ENCODE results near the gene CEP20. TPM values are rescaled to one million over a fixed set of nuclear protein-coding genes. Genes with fewer than 3 reads are reported as not detected.
A peak's percentile ranks its signal among the peaks of the same experiment; 100 is the strongest.
"Not testable (repeated sequence)": the region's sequence is repeated elsewhere in the genome, so short reads cannot be mapped to it uniquely, and the experiment has no call there.

Gene CEP20
- total RNA-seq, 1 experiment from 2014 or later: 54.7 TPM

- Mint-ChIP-seq H3K27me3 (ENCODE audit: insufficient read depth, unreplicated experiment) (no peaks in the 10 kb centered on the region), H3K4me1 (ENCODE audit: insufficient read depth, unreplicated experiment) (peaks cover 14% of the 10 kb centered on the region), H3K27ac (ENCODE audit: low read depth, unreplicated experiment) (peak overlapping the region; percentile 89), H3K9me3 (ENCODE audit: unreplicated experiment) (no peaks in the 10 kb centered on the region), H3K36me3 (ENCODE audit: insufficient read depth, unreplicated experiment) (no peaks in the 10 kb centered on the region), H3K4me3 (ENCODE audit: unreplicated experiment) (no peak overlapping the region)
- DNase-seq (ENCODE audit: unreplicated experiment): no peak
- intact Hi-C loops (cut with micrococcal nuclease): no loop called here
- CTCF ChIA-PET: interaction anchor here (0.6 to 1.4 kb wide), 2 partner anchors 14 to 82 kb away, joined by 3 to 4 read pairs; no protein-coding TSS in a partner anchor
- BruUV-seq (replicated peaks): no TSS peak
- POLR2A ChIA-PET: interaction anchor here (0.8 to 2.7 kb wide), 9 partner anchors 10 to 104 kb away, joined by 3 to 32 read pairs (median 5); partner anchors contain the start of gene CEP20
- TF ChIP-seq CTCF (IDR thresholded peaks at IDR 0.05; ENCODE audit: unreplicated experiment): no peak
These were observed 30.9 kb upstream of the CEP20 start for GRCh38 chr16:15919331-15919730.

- H3K9me3 Mint-ChIP-seq (ENCODE audit: unreplicated experiment); BruUV-seq (replicated peaks); intact Hi-C loops (cut with micrococcal nuclease); POLR2A ChIA-PET; H3K4me3 Mint-ChIP-seq (ENCODE audit: unreplicated experiment); H3K27ac Mint-ChIP-seq (ENCODE audit: low read depth, unreplicated experiment); DNase-seq (ENCODE audit: unreplicated experiment); H3K27me3 Mint-ChIP-seq (ENCODE audit: insufficient read depth, unreplicated experiment); H3K36me3 Mint-ChIP-seq (ENCODE audit: insufficient read depth, unreplicated experiment); CTCF ChIA-PET: not testable (repeated sequence)
- H3K4me1 Mint-ChIP-seq (ENCODE audit: insufficient read depth, unreplicated experiment): peaks cover 14% of the 10 kb centered on the region
These were observed 29.9 kb upstream of the CEP20 start for GRCh38 chr16:15918314-15918713.

DNA sequence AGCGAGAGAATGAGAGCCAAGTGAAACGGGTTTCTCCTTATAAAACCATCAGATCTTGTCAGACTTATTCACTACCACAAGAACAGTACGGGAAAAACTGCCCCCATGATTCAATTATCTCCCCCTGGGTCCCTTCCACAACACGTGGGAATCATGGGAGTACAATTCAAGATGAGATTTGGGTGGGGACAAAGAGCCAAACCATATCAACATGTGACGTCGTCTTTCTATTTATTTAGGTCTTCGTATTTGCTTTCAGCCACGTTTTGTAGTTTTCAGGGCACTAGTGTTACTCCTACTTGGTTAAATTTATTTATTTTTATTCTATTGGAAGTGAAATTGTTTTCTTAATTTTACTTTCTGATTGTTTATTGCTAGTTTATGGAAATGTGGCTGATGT, 27.9 kb upstream of the CEP20 start:
- TF ChIP-seq CTCF (IDR thresholded peaks at IDR 0.05; ENCODE audit: unreplicated experiment): no peak

GRCh38 chr16:15915555-15916081, 27.2 kb upstream of the CEP20 start:
- CTCF ChIA-PET: no interaction called here
- peaks cover 8% of the 10 kb centered on the region for H3K9me3 Mint-ChIP-seq (ENCODE audit: unreplicated experiment)
- H3K4me3 Mint-ChIP-seq (ENCODE audit: unreplicated experiment): no peak overlapping the region
- H3K27me3 Mint-ChIP-seq (ENCODE audit: insufficient read depth, unreplicated experiment): no peaks in the 10 kb centered on the region
- H3K27ac Mint-ChIP-seq (ENCODE audit: low read depth, unreplicated experiment): no peak overlapping the region
- no TSS peak for BruUV-seq (replicated peaks)
- H3K36me3 Mint-ChIP-seq (ENCODE audit: insufficient read depth, unreplicated experiment): no peaks in the 10 kb centered on the region
- POLR2A ChIA-PET: no interaction called here
- intact Hi-C loops (cut with micrococcal nuclease): no loop called here
- TF ChIP-seq CTCF (IDR thresholded peaks at IDR 0.05; ENCODE audit: unreplicated experiment): no peak
- DNase-seq (ENCODE audit: unreplicated experiment): no peak
- H3K4me1 Mint-ChIP-seq (ENCODE audit: insufficient read depth, unreplicated experiment): peaks cover 9% of the 10 kb centered on the region

More for the DNA sequence above, 27.9 kb upstream of the CEP20 start:
- Mint-ChIP-seq H3K27me3 (ENCODE audit: insufficient read depth, unreplicated experiment) (no peaks in the 10 kb centered on the region), H3K9me3 (ENCODE audit: unreplicated experiment) (peaks cover 2% of the 10 kb centered on the region), H3K27ac (ENCODE audit: low read depth, unreplicated experiment) (no peak overlapping the region), H3K36me3 (ENCODE audit: insufficient read depth, unreplicated experiment) (no peaks in the 10 kb centered on the region), H3K4me1 (ENCODE audit: insufficient read depth, unreplicated experiment) (peaks cover 14% of the 10 kb centered on the region), H3K4me3 (ENCODE audit: unreplicated experiment) (no peak overlapping the region)
- DNase-seq (ENCODE audit: unreplicated experiment): no peak
- BruUV-seq (replicated peaks): no TSS peak
- intact Hi-C loops (cut with micrococcal nuclease): no loop called here
- ChIA-PET POLR2A (no interaction called here), CTCF (no interaction called here)

All from MCF 10A (cell line).